ENCODE data around the gene PRDM16.

The PRDM16 gene

DNA sequence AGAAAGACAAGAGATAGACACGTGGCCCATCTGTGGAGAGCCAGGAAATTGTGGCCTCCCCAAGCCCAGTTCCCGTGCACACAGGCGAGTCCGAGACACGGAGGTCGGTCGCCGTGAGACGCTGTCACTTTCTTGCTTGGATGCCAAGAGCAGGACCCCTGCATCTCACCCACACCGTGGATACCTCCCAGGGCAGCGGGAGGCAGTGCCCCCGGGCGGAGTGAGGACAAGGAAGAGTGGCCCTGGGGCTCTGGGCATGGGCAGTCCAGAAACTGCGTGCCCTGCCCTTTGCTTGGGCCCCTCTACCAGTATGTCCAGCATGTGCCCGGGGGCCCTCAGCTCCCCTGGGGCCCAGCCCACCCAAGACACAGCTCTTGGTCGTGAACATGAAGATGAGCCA is 360.8 kb downstream of the PRDM16 start:
- no peak for DNase-seq

DNA sequence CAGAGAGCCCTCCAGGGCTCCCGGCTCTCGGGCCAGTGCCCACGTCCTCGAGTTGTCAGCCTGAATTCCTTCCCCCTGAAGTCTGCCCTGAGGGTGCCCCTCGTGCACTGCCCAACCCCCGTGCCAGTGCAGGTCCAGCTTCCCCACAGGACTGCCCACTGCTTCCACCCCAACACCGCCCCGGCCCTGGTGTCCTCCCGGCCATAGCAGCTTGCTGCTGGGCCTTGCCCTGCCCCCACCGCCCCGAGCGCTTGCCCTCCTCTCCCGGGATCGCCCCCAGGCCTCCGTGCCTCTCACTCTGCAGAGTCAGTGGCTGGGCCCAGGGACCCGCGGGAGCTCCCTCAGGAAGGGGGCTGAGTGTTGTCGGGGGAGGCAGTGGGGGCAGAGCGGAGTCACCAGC is 361.4 kb downstream of the PRDM16 start:
- DNase-seq, result no peak

DNA sequence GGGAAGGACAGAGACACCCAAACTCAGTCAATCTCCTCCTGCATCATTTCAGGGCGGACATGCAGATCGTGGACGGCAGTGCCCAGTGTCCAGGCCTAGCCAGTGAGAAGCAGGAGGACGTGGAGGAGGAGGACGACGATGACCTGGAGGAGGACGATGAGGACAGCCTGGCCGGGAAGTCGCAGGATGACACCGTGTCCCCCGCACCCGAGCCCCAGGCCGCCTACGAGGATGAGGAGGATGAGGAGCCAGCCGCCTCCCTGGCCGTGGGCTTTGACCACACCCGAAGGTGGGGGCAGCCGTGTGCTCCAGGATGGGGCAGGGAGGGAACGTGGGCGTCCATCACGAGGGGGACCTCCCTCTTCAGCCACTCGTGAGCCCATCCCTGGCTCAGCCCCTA is 361.8 kb downstream of the PRDM16 start:
- DNase-seq, result no peak

- no peak for DNase-seq
These were observed 362.3 kb downstream of the PRDM16 start for GRCh38 chr1:3431266-3431665.

DNA sequence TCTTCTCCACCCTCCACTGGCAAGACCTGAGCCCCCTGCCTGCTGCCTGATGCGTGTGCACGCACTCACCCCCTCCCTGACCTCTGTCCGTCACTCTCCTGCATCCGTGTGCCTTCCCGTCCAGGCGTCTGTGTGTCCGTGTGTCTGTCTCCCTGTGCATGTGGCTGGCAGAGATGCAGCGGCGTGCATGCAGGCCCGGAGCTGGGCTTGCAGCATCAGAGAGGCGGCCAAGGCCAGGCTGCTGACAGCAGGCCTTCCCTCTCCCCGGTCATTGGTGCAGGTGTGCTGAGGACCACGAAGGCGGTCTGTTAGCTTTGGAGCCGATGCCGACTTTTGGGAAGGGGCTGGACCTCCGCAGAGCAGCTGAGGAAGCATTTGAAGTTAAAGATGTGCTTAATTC is 362.7 kb downstream of the PRDM16 start:
- no peak for DNase-seq

- no peak for DNase-seq
These were observed 363.3 kb downstream of the PRDM16 start for GRCh38 chr1:3432306-3432705.

DNA sequence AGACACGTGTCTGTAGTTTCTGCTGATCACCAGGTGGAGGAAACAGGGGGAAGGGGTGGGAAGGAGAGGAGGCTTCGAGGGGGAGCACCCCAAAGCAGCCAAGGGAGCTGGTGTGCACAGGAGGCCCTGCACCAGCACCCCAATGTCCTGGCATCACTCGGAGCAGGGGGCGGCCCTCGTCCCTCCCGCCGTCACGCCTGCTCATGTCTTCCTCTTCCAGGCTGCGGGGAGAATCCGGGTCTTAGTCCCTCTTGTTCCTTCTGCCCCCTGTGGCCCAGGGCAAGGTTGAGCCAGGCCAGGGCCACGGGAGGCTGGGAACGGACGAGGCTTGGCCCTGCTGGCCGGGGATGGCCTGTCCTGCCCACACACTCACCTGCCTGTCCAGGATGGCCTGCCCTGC is 364.1 kb downstream of the PRDM16 start:
- DNase-seq, result no peak

DNA sequence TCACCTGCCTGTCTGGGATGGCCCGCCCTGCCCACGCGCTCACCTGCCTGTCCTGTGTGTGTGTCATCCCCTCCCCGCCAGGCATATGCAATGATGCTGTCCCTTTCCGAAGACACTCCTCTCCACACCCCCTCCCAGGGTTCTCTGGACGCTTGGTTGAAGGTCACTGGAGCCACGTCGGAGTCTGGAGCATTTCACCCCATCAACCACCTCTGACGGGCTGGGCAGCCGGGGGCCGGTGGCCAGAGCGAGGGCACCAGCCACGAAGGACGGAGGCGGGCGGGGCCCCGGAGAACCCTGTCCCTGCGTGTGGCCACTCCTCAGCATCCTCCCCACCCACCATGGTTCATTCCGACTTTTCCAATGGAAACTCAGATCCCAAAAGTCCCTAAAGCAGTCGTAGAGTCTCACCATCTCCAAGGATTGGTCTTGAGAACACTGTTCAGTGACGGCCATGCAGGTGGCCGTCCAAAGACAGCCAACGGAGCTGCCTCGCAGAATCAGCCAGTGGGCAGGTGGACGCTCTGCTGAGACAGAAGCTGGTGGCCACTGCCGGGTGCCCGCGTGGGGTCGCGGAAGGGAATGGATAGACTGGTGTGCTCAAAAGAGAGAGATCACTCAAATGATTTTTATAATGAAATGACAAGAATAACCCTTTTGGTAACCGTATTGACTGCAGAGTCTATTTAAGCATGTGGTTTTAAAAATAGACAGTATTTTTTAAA is 364.8 kb downstream of the PRDM16 start:
- no peak for DNase-seq

GRCh38 chr1:3434406-3435110 is 365.6 kb downstream of the PRDM16 start:
- DNase-seq, result no peak

DNA sequence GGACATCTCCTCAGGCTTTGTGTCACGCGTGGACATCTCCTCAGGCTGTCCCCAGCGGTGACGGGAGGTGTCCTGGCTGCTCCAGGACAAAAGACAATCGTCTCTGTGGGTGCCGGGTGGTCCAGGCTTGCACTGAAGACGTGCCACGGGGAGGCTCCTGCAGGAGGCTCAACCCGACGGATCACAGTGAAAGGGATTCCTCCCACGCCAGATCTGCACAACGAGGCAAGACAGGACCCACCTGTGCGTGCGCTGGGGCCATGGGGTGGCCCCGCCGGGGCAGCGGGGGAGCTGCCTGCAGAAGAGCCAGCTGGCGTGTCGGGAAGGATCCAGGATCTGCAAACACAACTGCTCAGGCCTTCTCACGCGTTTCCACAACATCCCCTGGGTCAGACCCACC is 366.7 kb downstream of the PRDM16 start:
- DNase-seq, result no peak

GRCh38 chr1:3436451-3436850 is 367.4 kb downstream of the PRDM16 start:
- no peak for DNase-seq

GRCh38 chr1:3436901-3437300 is 367.9 kb downstream of the PRDM16 start:
- DNase-seq, result no peak

- DNase-seq, result no peak
These were observed 369.7 kb downstream of the PRDM16 start for GRCh38 chr1:3438661-3439180.

DNA sequence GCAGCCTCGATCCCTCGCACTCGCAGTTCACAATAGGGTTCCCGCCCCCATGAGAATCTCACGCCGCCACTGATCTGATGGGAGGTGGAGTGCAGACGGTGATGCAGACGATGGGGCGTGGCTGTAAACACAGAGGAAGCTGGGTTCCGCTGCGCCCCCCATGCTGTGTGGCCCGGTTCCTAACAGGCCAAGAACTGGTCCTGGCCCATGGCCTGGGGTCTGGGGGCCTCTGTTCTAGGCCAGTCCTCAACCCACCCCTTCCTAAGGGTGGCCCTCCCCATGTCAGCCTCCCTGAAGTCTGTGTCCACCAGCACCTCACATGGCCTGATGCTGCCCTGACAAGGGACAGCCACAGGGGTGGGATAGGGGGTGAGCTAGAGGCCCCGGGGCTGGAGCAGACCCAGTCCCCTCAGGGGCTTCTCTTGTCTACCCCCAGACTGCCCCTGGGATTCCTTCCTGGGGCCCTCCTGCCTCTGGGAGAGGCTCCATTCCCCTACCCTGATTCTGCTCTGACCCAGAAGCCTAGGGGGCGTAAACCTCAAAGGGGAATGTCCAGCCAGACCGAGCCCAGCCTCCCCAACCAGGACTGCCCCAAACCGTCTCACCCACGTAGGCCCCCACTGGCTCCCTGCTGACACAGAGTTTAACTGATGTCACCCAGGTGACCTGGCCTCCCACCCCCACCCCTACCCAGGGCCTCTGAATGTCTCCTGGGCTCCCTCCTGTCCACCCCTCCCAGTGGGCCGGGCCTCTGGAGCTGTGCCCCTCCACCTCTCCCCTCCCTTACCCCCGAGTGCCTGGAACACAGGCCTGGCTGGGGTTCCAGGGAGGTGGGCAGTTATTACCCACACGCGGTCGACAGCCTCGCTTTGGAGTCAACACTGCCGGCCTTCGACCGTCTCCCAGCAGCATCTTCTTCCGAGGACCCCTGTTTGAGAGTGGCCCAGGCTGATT is 370.6 kb downstream of the PRDM16 start:
- no peak for DNase-seq

DNA sequence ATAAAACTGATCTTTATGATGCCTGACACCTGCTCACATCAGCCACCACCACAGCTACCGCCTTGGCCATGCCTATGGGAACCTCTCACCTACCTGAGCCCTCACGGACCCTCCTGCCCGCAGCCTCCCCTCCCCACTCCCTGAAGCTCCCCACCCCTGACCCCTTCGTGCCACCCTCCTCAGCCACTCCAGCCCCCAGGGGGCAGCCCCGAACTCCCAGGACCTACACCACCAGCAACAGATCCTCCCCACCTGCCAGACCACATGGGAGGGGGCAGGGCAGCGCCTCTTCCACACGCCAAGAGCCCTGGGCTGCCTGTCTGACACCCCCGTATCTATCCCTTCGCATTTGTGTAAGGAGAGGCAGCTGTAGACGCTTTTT is 371.3 kb downstream of the PRDM16 start:
- no peak for DNase-seq

GRCh38 chr1:3440711-3441409 is 371.9 kb downstream of the PRDM16 start:
- no peak for DNase-seq

GRCh38 chr1:3441410-3441847 is 372.4 kb downstream of the PRDM16 start:
- DNase-seq, result no peak

DNA sequence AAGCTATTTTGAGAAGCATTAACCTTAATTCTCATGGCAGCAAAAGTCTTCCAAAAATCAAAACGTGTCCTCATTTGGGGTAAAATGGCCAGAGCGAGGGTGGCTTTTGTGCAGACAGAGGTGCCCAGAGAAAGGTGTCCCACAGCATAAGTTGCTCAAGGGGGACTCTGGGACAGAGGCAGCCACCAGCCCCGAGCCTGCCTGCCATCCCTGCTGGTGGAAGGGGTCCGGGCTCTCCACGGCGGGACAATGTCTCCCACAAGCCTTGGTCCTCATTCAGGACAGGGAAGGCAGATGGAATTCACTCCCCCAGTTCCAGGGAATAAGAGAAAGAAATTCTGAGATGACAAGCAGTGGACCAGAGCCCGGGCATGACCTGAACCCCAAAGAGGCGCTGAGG is 372.9 kb downstream of the PRDM16 start:
- DNase-seq, result no peak

DNA sequence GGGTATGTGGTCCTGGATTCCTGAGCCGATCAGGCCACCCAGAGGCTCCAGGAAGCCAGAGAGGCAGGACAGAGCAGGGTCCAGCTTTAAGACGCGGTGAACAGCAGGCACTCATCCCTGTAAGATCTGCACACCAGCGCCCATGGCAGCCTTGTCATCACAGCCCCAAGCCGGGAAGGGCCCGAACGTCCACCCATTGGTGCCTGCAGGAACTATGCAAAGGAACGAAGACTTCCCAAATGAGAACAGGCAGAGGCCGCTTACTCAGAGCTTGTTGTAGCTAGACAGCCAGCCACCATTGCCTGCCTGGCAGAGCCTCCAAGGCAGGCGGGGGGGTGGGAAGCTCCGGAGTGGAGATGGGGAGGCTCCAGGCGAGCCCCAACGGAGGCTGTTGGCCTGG is 373.3 kb downstream of the PRDM16 start:
- DNase-seq, result no peak

DNA sequence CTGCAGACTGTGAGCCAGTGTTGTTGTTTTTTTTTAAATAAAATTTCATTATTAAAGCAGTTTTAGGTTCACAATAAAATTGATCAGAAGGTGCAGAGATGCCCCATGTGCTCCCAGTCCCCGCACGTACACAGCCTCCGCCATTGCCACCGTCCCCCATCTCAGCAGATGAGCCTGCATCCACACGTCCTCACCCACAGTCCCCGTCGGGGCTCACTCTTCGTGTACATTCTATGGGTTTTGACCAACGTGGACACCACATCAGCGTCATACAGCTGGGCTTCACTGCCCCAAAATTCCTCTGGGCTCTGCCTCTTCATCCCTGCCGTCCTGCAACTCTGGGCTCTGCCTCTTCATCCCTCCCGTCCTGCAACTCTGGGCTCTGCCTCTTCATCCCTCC is 373.9 kb downstream of the PRDM16 start:
- no peak for DNase-seq

- no peak for DNase-seq
These were observed 374.8 kb downstream of the PRDM16 start for GRCh38 chr1:3443807-3444206.

DNA sequence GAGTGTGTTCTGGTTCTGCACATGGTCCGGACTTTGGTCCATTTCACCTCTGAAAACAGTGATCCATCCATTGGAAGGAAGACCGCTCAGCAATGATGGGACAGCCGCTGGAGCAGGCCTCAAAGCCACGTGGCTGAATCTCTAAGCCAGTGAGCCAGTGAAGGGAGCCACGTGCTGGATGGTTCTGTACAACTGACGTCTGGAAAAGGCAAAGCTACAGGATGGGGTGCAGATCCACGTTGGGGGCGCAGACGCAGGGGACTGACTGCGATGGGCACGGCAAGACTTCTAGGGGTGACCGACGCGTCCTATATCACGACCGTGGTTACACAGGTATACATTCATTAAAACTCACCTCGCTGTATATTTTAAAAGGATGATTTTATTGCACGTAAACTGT is 375.3 kb downstream of the PRDM16 start:
- no peak for DNase-seq

DNA sequence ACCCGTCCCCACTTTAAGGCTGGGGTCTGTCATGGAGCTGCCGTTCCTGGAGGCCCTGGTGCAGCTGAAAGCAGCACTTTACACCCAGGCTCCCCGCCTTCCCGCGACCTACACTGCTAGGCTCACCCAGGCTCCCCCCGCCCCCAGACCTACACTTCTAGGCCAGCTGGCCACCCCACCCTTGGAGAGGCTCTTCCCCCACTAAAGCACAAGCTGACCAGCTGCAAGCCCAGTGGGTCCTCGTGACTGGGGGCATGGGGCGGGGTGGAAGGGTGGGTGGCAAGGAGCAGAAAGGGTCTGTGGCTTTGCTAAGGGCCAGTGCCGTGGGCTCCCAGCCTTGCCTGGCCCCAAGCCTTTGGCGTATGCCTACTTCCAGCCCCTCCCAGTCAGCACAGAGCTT is 375.7 kb downstream of the PRDM16 start:
- no peak for DNase-seq
